COLO668 (cell line): ENCODE data around the gene LGALS3.

Source experiments
- DNase-seq: peaks from one replicate; lab custom pipeline; 2025; ENCODE audit not compliant: unreplicated experiment; lab: John Stamatoyannopoulos, UW

Gene LGALS3

GRCh38 chr14:55114720-55115119, 14.3 kb upstream of the LGALS3 start:
- DNase-seq: no peak

GRCh38 chr14:55115460-55115859, 13.6 kb upstream of the LGALS3 start:
- no peak for DNase-seq

- DNase-seq: no peak
Measured at GRCh38 chr14:55115861-55116245, 13.2 kb upstream of the LGALS3 start.

GRCh38 chr14:55116246-55117030, 12.6 kb upstream of the LGALS3 start:
- no peak for DNase-seq

- no peak for DNase-seq
Measured at GRCh38 chr14:55117803-55118441, 11.1 kb upstream of the LGALS3 start.

GRCh38 chr14:55118761-55119160, 10.3 kb upstream of the LGALS3 start:
- no peak for DNase-seq

- DNase-seq: no peak
Measured at GRCh38 chr14:55120571-55121495, 8.2 kb upstream of the LGALS3 start.

GRCh38 chr14:55121628-55122439, 7.2 kb upstream of the LGALS3 start:
- no peak for DNase-seq

GRCh38 chr14:55122440-55122986, 6.5 kb upstream of the LGALS3 start:
- peak; percentile 43 for DNase-seq

- no peak for DNase-seq
Measured at GRCh38 chr14:55123101-55123500, 6.0 kb upstream of the LGALS3 start.

GRCh38 chr14:55123852-55124639, 5.0 kb upstream of the LGALS3 start:
- DNase-seq: no peak

- DNase-seq: no peak
Measured at GRCh38 chr14:55124774-55125386, 4.2 kb upstream of the LGALS3 start.

- peak; percentile 26 for DNase-seq
Measured at GRCh38 chr14:55125403-55125802, 3.6 kb upstream of the LGALS3 start.

GRCh38 chr14:55126034-55126433, 3.0 kb upstream of the LGALS3 start:
- no peak for DNase-seq

GRCh38 chr14:55126932-55127459, 2.1 kb upstream of the LGALS3 start:
- no peak for DNase-seq

GRCh38 chr14:55127460-55127951, 1.5 kb upstream of the LGALS3 start:
- DNase-seq: no peak

- no peak for DNase-seq
Measured at GRCh38 chr14:55128386-55129085, 516 bp upstream of the LGALS3 start.
